Endometrium (tissue), 2 donors: ENCODE measurements around the gene CELF4.

Source experiments
- FAIRE-seq: peaks from 2 replicates; lab custom pipeline; 2012; peaks lifted over from hg19 to GRCh38; lab: Jason Lieb, UNC
- donor health status: control.
- donor health status: control.

The CELF4 gene

DNA sequence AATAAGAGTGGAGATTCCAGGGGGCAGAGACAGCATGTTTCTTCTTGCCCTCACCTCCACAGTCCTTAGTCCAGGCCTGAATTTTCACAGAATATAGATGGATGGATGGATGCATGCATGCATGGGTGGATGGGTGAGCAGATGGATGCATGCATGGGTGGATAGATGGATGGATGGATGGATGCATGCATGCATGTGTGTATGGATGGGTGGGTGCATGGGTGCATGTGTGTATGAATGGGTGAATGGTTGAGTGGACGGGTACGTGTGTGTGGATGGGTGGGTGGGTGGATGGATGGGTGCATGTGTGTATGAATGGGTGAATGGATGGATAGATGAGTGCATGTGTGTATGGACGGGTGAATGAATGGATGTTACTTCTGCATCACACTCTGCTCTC lies 153.3 kb downstream of the CELF4 start:
- FAIRE-seq, result no peak

GRCh38 chr18:37409878-37410277 lies 155.7 kb downstream of the CELF4 start:
- no peak for FAIRE-seq

DNA sequence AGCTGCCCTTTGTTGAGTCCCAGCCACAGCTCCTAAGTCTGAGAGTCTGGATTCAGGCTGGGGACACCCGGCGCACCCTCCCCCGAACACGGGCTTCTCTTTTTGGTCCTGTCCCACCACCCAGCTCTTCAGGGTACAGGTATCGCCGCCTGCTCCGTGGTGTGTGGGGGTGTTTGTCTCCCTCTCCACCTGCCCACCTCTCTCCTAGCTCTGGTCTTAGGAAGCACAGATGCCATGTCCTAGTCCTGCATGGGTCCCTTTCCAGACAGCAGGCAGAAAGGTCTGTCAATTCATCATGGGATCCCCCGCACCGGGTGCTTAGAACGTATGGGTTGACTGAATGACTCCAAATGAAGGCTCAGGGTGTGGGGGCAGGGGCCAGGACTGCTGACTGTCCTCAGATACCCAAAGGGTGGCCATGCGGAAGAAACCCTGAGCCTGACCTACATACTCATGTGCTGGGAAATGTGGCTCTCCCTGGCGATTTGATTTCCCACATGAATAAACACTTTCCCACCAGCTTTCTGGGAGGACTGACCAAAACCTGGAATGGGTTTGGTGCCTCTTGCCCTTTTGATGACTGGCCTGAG lies 156.8 kb downstream of the CELF4 start:
- FAIRE-seq, result no peak

GRCh38 chr18:37407571-37407970 lies 158.0 kb downstream of the CELF4 start:
- FAIRE-seq, result no peak

- no peak for FAIRE-seq
Measured at GRCh38 chr18:37405772-37406171, 159.8 kb downstream of the CELF4 start.

DNA sequence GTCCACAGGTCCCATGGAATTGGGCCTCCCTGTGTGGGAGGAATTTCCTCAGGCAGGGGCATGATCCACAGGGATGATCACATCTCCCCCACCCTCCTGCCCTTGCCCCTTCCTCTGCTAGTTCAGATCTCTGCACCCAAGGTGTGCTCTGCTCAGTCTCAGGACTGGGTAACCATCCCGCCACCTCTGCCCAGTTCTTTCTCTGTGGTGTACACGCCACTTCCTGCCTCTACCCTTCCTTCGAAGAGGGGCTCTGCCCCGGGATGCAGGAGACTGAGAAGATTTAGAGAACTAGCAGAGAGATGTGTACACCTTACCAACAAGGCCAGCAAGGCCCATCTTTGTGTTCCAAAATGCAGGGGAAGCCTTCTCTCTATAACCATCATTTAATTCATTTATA lies 160.4 kb downstream of the CELF4 start:
- no peak for FAIRE-seq

DNA sequence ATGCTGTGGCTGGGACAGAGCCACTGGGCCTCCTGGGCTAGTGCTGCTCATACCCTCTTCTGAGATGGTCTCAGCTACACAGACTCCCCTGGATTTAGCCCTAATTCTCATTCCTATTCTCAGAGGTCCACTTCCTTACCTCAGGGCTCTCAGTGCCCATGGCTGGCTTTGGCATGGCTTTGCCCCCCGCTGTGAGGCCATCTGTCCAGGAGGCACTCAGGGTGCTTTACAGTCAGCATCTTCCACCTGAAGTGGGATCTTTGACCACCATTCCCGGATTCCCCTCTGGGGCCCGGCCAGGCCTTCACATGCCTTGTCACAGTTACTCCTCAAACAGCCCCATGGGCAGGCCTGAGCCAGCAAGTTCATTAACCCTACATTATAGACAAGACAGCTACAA lies 161.8 kb downstream of the CELF4 start:
- no peak for FAIRE-seq

DNA sequence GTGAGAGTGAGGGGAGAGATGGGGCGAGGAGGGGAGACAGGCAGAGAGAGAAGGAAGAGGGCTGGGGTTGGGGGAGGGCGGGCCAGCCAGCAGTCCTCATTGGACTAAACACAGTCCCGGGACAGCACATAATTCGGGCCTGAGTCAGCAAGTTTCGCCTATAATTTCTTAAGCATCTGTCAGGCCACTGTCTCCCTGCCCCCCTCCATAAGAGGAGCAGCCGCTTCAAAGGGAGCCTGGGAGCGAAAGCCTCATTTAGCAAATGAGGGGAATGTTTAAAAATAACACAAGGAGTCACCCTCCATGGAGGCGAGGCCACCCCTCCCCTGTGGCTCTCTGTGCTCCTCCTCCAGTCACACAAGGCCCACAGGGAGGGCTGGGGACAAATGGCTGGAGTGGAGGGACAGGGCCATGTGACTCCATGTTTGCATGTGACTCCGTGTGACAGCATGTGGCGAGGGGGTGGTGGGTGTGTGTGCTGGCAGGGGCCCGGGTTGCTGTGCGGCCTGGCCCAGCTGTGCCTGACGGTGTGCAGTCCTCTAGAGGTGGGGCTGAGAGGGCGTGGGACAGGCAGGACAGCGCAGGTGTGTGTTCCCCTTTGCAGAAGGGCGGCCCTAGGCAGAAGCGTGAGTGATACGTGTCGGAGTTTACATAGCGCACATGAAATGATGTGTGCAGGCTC lies 162.4 kb downstream of the CELF4 start:
- no peak for FAIRE-seq

- FAIRE-seq, result no peak
Measured at GRCh38 chr18:37402735-37403099, 162.9 kb downstream of the CELF4 start.

- FAIRE-seq, result no peak
Measured at GRCh38 chr18:37400802-37401201, 164.8 kb downstream of the CELF4 start.

DNA sequence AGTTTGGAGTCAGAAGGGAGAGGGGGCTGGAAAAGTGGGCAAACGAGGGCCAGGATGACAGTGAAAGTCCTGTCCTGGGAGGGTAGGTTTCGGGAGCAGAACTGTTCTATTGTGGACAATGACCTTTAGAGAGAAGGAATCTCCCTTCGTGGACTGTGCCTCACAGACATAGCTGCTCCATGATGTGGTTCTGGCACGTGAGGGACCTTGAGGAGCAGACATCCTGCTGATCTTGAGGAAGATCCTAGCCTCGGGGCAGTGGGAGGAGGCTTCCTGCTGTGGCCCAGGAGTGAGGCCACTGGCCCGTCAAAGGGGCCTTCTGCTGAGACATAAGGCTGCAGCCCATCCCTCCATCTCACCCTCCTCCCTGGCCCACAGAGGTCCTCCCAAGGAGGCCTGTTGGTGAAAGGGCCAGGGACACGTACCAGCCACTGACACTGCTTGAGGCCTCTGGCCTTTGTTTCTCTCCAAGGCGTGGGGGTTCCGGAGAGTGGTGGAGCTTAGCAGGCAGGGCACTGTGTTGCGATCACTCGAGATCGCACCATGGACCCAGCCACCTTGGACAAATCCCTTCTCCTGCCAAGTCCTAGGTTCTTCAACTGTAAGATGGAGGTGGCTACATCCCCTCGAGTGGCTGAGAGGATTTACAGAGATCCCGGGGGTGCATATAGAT lies 167.2 kb downstream of the CELF4 start:
- FAIRE-seq, result no peak

- FAIRE-seq, result no peak
Measured at GRCh38 chr18:37397814-37398213, 167.8 kb downstream of the CELF4 start.

DNA sequence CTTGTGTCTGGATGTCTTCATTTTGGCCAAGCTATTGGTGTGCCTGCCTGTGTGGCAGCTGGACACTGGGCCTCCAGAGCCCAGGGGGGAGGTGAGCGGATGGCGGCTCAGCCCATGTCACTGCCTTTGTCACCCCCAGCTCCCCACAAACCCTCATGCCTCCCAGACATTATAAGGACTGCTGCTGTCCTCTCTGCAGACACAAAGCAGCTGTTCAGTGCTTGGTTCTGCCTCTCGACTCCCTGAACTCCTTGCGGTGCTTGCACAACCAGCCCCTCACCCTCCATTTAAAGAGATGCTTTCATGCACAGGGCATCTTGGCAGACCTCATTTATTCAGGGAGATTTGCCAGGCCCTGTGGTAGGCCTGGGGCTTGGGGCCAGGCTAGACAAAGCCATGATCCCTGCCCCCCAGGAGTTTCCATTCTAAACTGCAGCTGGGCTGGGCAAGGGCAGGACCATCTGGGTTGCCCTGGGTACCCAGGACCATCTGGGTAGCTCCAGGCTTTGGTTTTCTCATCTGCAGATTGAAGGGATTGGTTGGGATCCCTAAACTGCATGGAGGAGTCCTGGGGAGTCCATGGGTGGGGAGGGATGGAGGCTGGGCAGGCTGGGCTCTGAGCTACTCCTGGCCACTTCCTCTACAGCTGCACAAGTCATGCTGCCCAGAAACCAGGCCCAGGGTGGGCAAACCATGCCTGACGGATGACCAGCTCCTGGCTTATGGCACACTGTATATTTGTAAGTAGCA lies 168.5 kb downstream of the CELF4 start:
- FAIRE-seq, result no peak

DNA sequence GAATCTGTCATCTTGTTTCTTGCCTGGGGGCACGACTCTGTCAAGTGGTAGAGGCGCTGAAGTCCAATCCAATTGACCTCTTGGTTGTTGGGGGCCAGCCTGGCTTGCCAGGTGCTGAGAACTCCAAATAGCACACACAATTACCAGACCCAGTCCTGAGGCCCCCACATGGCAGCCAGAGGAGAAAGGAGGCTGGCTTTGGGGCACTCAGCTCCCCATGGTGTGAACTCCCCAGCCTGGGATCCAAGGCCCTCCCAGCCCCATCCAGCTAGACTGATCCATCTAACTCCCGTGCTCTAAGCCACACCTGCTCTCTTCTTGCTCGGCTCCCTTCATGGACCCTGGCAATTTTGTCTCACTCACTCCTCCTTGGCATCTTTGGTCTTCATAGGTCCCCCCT lies 170.0 kb downstream of the CELF4 start:
- FAIRE-seq, result no peak

GRCh38 chr18:37395138-37395537 lies 170.5 kb downstream of the CELF4 start:
- no peak for FAIRE-seq

DNA sequence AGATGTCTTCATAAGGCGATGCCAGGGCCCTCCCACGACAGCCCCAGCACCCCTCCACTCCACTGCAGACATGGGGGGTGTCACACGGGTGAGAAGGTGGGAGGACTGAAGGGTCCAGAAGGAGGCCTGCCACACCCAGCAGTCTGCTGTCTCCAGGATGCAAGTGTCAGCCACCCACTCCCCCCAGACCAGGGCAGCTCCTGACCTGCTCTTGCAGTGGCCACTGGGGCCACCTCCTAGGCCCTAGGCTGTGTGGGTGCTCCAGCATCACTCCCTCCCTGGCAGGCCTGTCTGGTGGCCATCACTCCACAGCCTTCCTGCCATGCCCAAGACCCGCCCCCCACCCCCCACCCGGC lies 171.0 kb downstream of the CELF4 start:
- no peak for FAIRE-seq

GRCh38 chr18:37393945-37394609 lies 171.5 kb downstream of the CELF4 start:
- no peak for FAIRE-seq

DNA sequence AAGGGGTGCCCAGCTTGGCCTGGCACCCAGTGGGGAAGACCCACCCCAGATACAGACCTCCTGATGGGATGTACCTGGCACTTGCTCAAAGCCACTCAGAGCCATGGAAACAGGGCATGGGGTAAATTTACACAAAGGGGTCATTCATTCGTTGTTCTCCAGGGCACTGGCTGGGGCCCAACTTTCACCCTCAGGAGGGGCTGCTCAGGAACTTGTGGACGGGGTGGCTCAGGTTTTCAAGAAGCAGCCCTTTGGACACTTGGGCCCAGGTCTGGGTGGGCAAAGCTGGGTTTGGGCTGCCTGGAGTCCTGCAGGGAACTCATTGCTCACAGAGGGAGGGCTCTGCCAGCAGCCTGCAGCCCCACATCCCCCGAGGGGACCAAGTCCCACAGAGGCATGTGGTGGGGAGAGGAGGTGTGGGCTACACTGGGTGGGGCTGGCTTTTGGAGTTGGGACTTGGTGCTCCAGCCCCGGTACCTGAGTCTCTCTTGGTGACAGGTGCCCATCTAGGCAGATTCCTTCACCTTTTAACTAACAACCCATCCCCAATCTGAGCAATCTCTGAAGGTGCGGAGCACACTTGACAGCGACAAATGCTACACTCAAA lies 172.3 kb downstream of the CELF4 start:
- FAIRE-seq, result no peak

- FAIRE-seq, result no peak
Measured at GRCh38 chr18:37392648-37393047, 172.9 kb downstream of the CELF4 start.

- FAIRE-seq, result no peak
Measured at GRCh38 chr18:37391698-37392548, 173.7 kb downstream of the CELF4 start.

DNA sequence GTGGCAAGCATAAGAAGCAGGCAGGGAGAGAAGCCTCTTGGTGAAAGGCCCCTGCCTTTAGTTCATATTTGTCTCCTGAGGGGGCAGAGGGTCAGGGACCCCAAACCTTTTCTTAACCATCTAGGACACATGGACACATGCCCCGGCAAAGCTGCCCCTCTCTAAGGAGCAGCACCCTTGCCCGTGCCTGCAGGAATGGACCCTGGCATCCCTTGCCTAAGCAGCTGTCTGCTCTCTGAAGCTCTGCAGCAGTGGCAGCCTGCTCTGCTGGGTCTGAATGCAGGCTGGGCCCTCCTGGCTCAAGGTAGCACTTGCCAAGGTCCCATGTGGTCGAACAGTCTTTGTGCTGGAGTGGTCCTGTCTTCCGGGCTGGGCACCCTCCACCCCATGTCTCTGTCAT lies 174.4 kb downstream of the CELF4 start:
- no peak for FAIRE-seq
